Sigmoid colon (tissue), 7 donors: ENCODE measurements around the gene PIP5K1C. TPM values are rescaled to one million over a fixed set of nuclear protein-coding genes. Genes with fewer than 3 reads are reported as not detected.

ENCODE experiments used
- DNase-seq: peaks from one replicate; pipeline ENCODE4 v3.0.0-alpha.2; 2019
- H3K27ac ChIP-seq, 4 donors: fragments of 200-600 bp; sonication (generic); one replicate each; pipeline ENCODE4 v1.5.1; 2016 to 2019; ENCODE audit warnings: mild to moderate bottlenecking in 1 of 4
- H3K27me3 ChIP-seq, 3 donors: fragments of 200-600 bp; sonication (generic); one replicate each; pipeline ENCODE4 v1.5.1; 2019; ENCODE audit warnings: mild to moderate bottlenecking in 1 of 3
- H3K36me3 ChIP-seq, 4 donors: fragments of 200-600 bp; sonication (generic); one replicate each; pipeline ENCODE4 v1.5.1; 2016 to 2019
- H3K4me1 ChIP-seq, 4 donors: fragments of 200-600 bp; sonication (generic); one replicate each; pipeline ENCODE4 v1.5.1; 2017 to 2019
- H3K4me3 ChIP-seq, 4 donors: fragments of 200-600 bp; sonication (generic); one replicate each; pipeline ENCODE4 v1.5.1; 2017 to 2019; ENCODE audit warnings: mild to moderate bottlenecking in 2 of 4, moderate library complexity in 1 of 4
- H3K9me3 ChIP-seq, 4 donors: fragments of 200-600 bp in 3 of 4; sonication (generic) in 3 of 4; one replicate each; pipeline versions ENCODE4 v1.5.1 to v1.6.1; 2013 to 2019
- EP300 ChIP-seq, 4 donors: sonication (generic); formaldehyde crosslinking; IDR thresholded peaks; one replicate each; pipeline ENCODE4 v1.6.1; 2017; ENCODE audit warnings: antibody characterized with exemption in 4 of 4
- POLR2A ChIP-seq, 2 donors: fragments of 450-650 bp; IDR thresholded peaks; one replicate each; pipeline ENCODE4 v1.6.1; 2016; ENCODE audit warnings: antibody characterized with exemption in 2 of 2, mild to moderate bottlenecking in 2 of 2, moderate library complexity in 2 of 2
- POLR2AphosphoS5 ChIP-seq, 4 donors: sonication (generic); formaldehyde crosslinking; IDR thresholded peaks; one replicate each; pipeline ENCODE4 v1.6.1; 2017; ENCODE audit warnings: antibody characterized with exemption in 4 of 4
- WGBS, 2 donors: extraction: QIAGEN DNeasy Blood & Tissue Kit; methylation state at CpG; one replicate each; pipeline ENCODE4 v1.1.7; 2013; 5-methylcytosine and 5-hydroxymethylcytosine counted together
- intact Hi-C: fragments of 100-400 bp; cut with DNase I; formaldehyde crosslinking; loops from one replicate; pipeline ENCODE4 v1.15.1; 2023
- polyA plus RNA-seq, 3 donors: library from polyadenylated mRNA; stranded (reverse); fragments of 200-250 nt; gene quantifications; one replicate each; pipeline ENCODE4 v1.2.3, GENCODE V29; 2013
- total RNA-seq, 4 donors: library from RNA; depleted of rRNA; stranded (reverse); fragments of >200 nt; gene quantifications; one replicate each; pipeline ENCODE4 v1.1.0, GENCODE V29; 2016
- TF ChIP-seq, protein P1 (sequence below), 4 experiments: fragments of 450-650 bp in 3 of 4; fragments of 200-600 bp in 1 of 4; IDR thresholded peaks; one replicate each; pipeline ENCODE4 v1.5.1; 2016 to 2019; ENCODE audit warnings: antibody characterized with exemption in 4 of 4, mild to moderate bottlenecking in 3 of 4, moderate library complexity in 2 of 4
- donor health status: healthy with polysubstance abuse.
- donor health status: Bipolar disorder and iron deficiency.
- donor health status: healthy.

The PIP5K1C gene
- total and polyA plus RNA-seq, 7 donors = 7.8 to 68.7 (median 27.8) TPM

- H3K4me3 ChIP-seq = no peak overlapping the region
- no peak overlapping the region for H3K27ac ChIP-seq
- TF ChIP-seq POLR2A (IDR thresholded peaks at IDR 0.05) (no peak), EP300 (IDR thresholded peaks at IDR 0.05) (no peak), POLR2AphosphoS5 (IDR thresholded peaks at IDR 0.05) (no peak)
- TF ChIP-seq, protein P1, sequence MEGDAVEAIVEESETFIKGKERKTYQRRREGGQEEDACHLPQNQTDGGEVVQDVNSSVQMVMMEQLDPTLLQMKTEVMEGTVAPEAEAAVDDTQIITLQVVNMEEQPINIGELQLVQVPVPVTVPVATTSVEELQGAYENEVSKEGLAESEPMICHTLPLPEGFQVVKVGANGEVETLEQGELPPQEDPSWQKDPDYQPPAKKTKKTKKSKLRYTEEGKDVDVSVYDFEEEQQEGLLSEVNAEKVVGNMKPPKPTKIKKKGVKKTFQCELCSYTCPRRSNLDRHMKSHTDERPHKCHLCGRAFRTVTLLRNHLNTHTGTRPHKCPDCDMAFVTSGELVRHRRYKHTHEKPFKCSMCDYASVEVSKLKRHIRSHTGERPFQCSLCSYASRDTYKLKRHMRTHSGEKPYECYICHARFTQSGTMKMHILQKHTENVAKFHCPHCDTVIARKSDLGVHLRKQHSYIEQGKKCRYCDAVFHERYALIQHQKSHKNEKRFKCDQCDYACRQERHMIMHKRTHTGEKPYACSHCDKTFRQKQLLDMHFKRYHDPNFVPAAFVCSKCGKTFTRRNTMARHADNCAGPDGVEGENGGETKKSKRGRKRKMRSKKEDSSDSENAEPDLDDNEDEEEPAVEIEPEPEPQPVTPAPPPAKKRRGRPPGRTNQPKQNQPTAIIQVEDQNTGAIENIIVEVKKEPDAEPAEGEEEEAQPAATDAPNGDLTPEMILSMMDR (IDR thresholded peaks at IDR 0.05) = no peak
- peaks cover 35 to 97% (median 79%) of the 10 kb centered on the region in 4 donors for H3K36me3 ChIP-seq
- H3K27me3 ChIP-seq = no peaks in the 10 kb centered on the region
- no peaks in the 10 kb centered on the region for H3K4me1 ChIP-seq
- no peaks in the 10 kb centered on the region for H3K9me3 ChIP-seq
- intact Hi-C loops = no loop called here
- 92 to 95% methylated on average over 39 of the region's 39 CpGs for WGBS, 2 donors
- no peak for DNase-seq
These were observed 42.0 kb downstream of the PIP5K1C start for GRCh38 chr19:3658004-3658869.

- TF ChIP-seq, protein P1 (IDR thresholded peaks at IDR 0.05) = no peak
- TF ChIP-seq POLR2AphosphoS5 (IDR thresholded peaks at IDR 0.05) = no peak
- H3K9me3 ChIP-seq = no peaks in the 10 kb centered on the region
- no peak for DNase-seq
- H3K4me1 ChIP-seq = no peaks in the 10 kb centered on the region
- WGBS, 2 donors = 97 to 98% methylated on average over 16 of the region's 16 CpGs
- H3K27ac ChIP-seq = no peak overlapping the region
- H3K27me3 ChIP-seq = no peaks in the 10 kb centered on the region
- no peak overlapping the region for H3K4me3 ChIP-seq
- peaks cover 40 to 97% (median 80%) of the 10 kb centered on the region in 4 donors for H3K36me3 ChIP-seq
- intact Hi-C loops = no loop called here
These were observed 42.9 kb downstream of the PIP5K1C start for GRCh38 chr19:3657395-3657769.

DNA sequence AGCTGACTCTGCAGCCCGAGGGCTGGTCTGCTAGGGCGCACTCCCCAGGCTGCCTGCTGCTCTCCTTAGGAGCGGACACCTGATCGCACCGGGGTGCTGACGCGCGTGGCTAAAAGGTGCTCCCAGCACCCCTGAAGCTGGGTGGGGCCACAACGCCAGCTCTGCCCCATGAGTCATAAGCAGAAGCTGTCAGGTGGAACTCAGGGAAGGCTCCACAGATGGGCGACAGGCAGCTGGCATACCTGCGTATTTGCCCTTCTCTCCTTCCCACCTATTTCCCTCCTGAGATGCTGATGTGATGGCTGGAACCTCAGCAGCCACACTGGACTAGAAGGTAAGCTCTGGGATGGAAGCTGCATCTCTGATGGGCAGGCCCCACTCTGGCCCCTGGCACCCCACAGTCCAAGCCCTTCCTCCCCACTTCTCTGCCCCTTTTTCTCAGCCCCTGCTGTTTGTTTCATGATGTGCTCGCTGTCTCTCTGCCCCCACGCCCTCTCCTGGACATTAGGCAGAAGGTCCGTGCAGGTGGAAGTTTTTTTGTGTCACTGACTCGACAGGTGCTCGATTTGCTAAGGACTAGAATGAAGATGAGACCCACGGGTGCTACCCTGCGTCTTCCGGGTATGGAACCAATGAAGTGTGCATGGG lies 43.4 kb downstream of the PIP5K1C start:
- no peak overlapping the region for H3K27ac ChIP-seq
- 96 to 98% methylated on average over 19 of the region's 19 CpGs for WGBS, 2 donors
- intact Hi-C loops = no loop called here

DNA sequence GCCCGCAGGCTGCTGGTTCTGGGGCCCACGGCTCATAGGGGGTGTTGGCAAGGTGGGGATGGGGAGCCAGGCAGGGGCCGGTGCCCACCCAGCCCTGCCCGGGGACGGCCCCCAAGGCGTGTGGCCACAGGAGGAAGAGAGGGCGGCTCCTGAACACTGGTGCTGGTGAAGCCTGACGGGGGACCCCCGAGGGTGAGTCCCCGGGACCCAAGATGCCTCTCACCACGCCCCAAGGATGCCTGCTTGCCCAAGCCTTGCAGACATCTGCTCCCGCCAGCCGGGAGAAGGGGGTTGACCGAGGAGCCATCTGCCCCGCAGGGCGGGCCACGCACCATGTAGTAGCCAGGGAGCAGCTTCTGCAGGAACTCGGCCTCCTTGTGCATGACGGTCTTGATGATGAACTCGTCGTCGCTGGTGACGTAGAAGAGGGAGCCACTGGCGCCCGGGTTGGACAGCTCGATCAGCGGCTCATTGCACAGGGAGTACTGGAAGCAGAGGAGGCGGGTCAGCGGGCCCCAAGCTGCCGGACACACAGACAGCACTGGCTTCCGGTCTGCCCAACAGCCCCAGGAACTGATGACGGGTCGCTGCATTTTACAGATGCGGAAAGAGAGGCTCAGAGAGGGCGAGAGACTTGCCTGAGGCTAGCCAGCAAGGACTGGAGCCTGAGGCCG lies 44.1 kb downstream of the PIP5K1C start:
- no peaks in the 10 kb centered on the region for H3K4me1 ChIP-seq
- H3K36me3 ChIP-seq = peaks cover 52 to 97% (median 82%) of the 10 kb centered on the region in 4 donors
- H3K27me3 ChIP-seq = no peaks in the 10 kb centered on the region
- 87 to 93% methylated on average over 36 of the region's 36 CpGs for WGBS, 2 donors
- no peak for TF ChIP-seq EP300 (IDR thresholded peaks at IDR 0.05)
- TF ChIP-seq POLR2A (IDR thresholded peaks at IDR 0.05) = no peak
- TF ChIP-seq, protein P1 (IDR thresholded peaks at IDR 0.05) = no peak
- no peak for TF ChIP-seq POLR2AphosphoS5 (IDR thresholded peaks at IDR 0.05)
- intact Hi-C loops = no loop called here
- DNase-seq = no peak
- no peak overlapping the region for H3K4me3 ChIP-seq
- peak overlapping the region in 3 of 4 donors; percentile 12 to 57 (median 37) for H3K27ac ChIP-seq
- H3K9me3 ChIP-seq = no peaks in the 10 kb centered on the region

More for the DNA sequence above, 43.4 kb downstream of the PIP5K1C start:
- Histone ChIP-seq H3K9me3 (no peaks in the 10 kb centered on the region), H3K4me1 (no peaks in the 10 kb centered on the region), H3K36me3 (peaks cover 45 to 97% (median 81%) of the 10 kb centered on the region in 4 donors), H3K27me3 (no peaks in the 10 kb centered on the region), H3K4me3 (no peak overlapping the region)
- DNase-seq = no peak
- TF ChIP-seq POLR2A (IDR thresholded peaks at IDR 0.05) (no peak), POLR2AphosphoS5 (IDR thresholded peaks at IDR 0.05) (no peak), EP300 (IDR thresholded peaks at IDR 0.05) (no peak)
- TF ChIP-seq, protein P1 (IDR thresholded peaks at IDR 0.05) = no peak
